ENCODE results near the gene FXYD3. TPM values are rescaled to one million over a fixed set of nuclear protein-coding genes. Genes with fewer than 3 reads are reported as not detected.
A peak's percentile ranks its signal among the peaks of the same experiment; 100 is the strongest.

The FXYD3 gene
- total RNA-seq (2016; rRNA removed; fragmentation: Illumina TruSeq; extraction: Trizol): not detected in 2 replicates
- not detected in 2 replicates for total RNA-seq (2016; cell fraction: cytosol; rRNA removed; fragmentation: Illumina TruSeq; extraction: Trizol; ENCODE audit: low read depth)
- total RNA-seq (2016; cell fraction: insoluble cytoplasmic fraction; rRNA removed; fragmentation: Illumina TruSeq; extraction: Trizol): not detected in 2 replicates
- not detected in 2 replicates for total RNA-seq (2016; cell fraction: membrane; rRNA removed; fragmentation: Illumina TruSeq; extraction: Trizol)
- not detected in 2 replicates for total RNA-seq (2016; cell fraction: nucleus; rRNA removed; fragmentation: Illumina TruSeq; extraction: Trizol)
- polyA plus RNA-seq (2011; rRNA removed): 4.9 and 5.5 TPM in 2 replicates
- polyA plus RNA-seq (2011; cell fraction: cytosol; rRNA removed): 2.7 and 4.0 TPM in 2 replicates
- 3.8 and 4.8 TPM in 2 replicates for polyA plus RNA-seq (2011; cell fraction: nucleus; rRNA removed)
- polyA plus RNA-seq (2012): 3.1 and 5.9 TPM in 2 replicates
- polyA plus RNA-seq (2016; cell fraction: cytosol; fragmentation: Illumina TruSeq; extraction: Trizol; ENCODE audit: low read depth): not detected in 2 replicates
- not detected in 2 replicates for polyA plus RNA-seq (2016; cell fraction: insoluble cytoplasmic fraction; fragmentation: Illumina TruSeq; extraction: Trizol; ENCODE audit: low read depth)
- polyA plus RNA-seq (2016; cell fraction: membrane; fragmentation: Illumina TruSeq; extraction: Trizol; ENCODE audit: low read depth): not detected in 2 replicates
- not detected in 2 replicates for polyA plus RNA-seq (2016; cell fraction: nucleus; fragmentation: Illumina TruSeq; extraction: Trizol; ENCODE audit: insufficient read depth, low read depth)
- 1.1 and 15.3 TPM in 2 replicates for polyA minus RNA-seq (2011; rRNA and poly(A)+ RNA removed; ENCODE audit: low replicate concordance)
- polyA minus RNA-seq (2011; cell fraction: cytosol; rRNA and poly(A)+ RNA removed): 0.99 TPM in 1 of 2 replicates, not detected in the other
- polyA minus RNA-seq (2011; cell fraction: nucleus; rRNA and poly(A)+ RNA removed): 2.6 TPM in 1 of 2 replicates, not detected in the other
- not detected for Bru-seq, nascent RNA
- BruChase-seq, experiment 1, labeled RNA remaining after a 6-hour chase: percentile 17 among the genes with signal in this experiment
- BruChase-seq, experiment 2, labeled RNA remaining after a 2-hour chase: percentile 5 among the genes with signal in this experiment
- long read RNA-seq, experiment 1, partial matches to known transcripts: 2 of 3 reads
- long read RNA-seq, experiment 1, other reads (novel, unspliced or antisense): 0 of 3 reads
- long read RNA-seq, experiment 2: 0 reads

GRCh38 chr19:35115177-35115951 is at the start of gene FXYD3:
TSS of gene FXYD3 (plus strand) at chr19:35115823. CDS start at chr19:35119377, 3,554 bp downstream.
- H3K9me3 ChIP-seq (ENCODE audit: low read length): no peaks in the 10 kb centered on the region
- intact Hi-C loops (cut with micrococcal nuclease; ENCODE audit: unreplicated experiment) (no loop called here), in situ Hi-C loops (cut with HindIII; ENCODE audit: extremely low pct_ligation_motif_present, low pct_unique_long_range_greater_than_20kb) (no loop called here)
- WGBS (ENCODE audit: low lambda C conversion rate): 38% methylated on average over 11 of the region's 14 CpGs
- H3K36me3 ChIP-seq (replicated peaks in 1 of 2; ENCODE audit: control insufficient read depth in 1 of 2, insufficient read depth in 2 of 2, low read length in 2 of 2): no peaks in the 10 kb centered on the region
- H3K4me1 ChIP-seq (ENCODE audit: insufficient read depth, low read length): peaks cover 94% of the 10 kb centered on the region
- TF ChIP-seq SRSF1 (optimal IDR thresholded peaks at IDR 0.05; ENCODE audit: low read depth, low read length) (peak; percentile 14), ZNF687 (CRISPR knock-in tag; IDR thresholded peaks at IDR 0.05) (peak; percentile 64), WIZ (CRISPR knock-in tag; IDR thresholded peaks at IDR 0.05) (0 out of 2 replicates have a peak, but pooled peaks have one; percentile 31), RARA (CRISPR knock-in tag; IDR thresholded peaks at IDR 0.05) (peak; percentile 24; the same call in 1 of the 2 replicates), SAP130 (CRISPR knock-in tag; IDR thresholded peaks at IDR 0.05; ENCODE audit: low read depth) (0 out of 2 replicates have a peak, but pooled peaks have one; percentile 1), ZIK1 (CRISPR knock-in tag; IDR thresholded peaks at IDR 0.05; ENCODE audit: borderline replicate concordance, low read depth) (no peak), STAT6 (CRISPR knock-in tag; IDR thresholded peaks at IDR 0.05; ENCODE audit: borderline replicate concordance) (no peak), ETV5 (CRISPR knock-in tag; IDR thresholded peaks at IDR 0.05; ENCODE audit: borderline replicate concordance) (peak; percentile 20; the same call in 1 of the 2 replicates), DMAP1 (CRISPR knock-in tag; IDR thresholded peaks at IDR 0.05) (no peak)
- peak within 1 kb of the TSS; percentile 72 for H3K4me2 ChIP-seq (ENCODE audit: low read depth, low read length)
- 0 out of 2 replicates have a peak within 1 kb of the TSS, but pooled peaks have one; percentile 3 for H3K9ac ChIP-seq (ENCODE audit: insufficient read depth, low read depth, low read length)
- DNase-seq (ENCODE audit: low spot score): no peak
- no peaks in the 10 kb centered on the region for H3K79me2 ChIP-seq (ENCODE audit: insufficient read depth, low read length)
- no peak within 1 kb of the TSS for H3K27ac ChIP-seq (ENCODE audit: extremely low read length, insufficient read depth, low read length)
- POLR2A ChIA-PET: no interaction called here
- CTCF ChIA-PET (ENCODE audit: low intra/inter-chr PET ratio, low total read pairs): interaction anchor here (1.9 kb wide), 1 partner anchor 20 kb away, joined by 11 read pairs; the partner anchor contains the start of gene LGI4
- H4K20me1 ChIP-seq (ENCODE audit: insufficient read depth, low read length): no peaks in the 10 kb centered on the region
- FAIRE-seq: no peak
- ATAC-seq: peak; percentile 29
- H3K27me3 ChIP-seq (ENCODE audit: control insufficient read depth in 1 of 2, insufficient read depth in 2 of 2, low read length in 2 of 2): 0 out of 5 replicates have a peak, but pooled peaks cover 0 to 6% of the 10 kb centered on the region in 2 experiments
- H3K4me3 ChIP-seq (replicated peaks in 1 of 3; ENCODE audit: insufficient read depth in 1 of 3, low read depth in 2 of 3, low read length in 3 of 3): peak within 1 kb of the TSS; percentile 26 to 64 (median 26); a peak in 5 of 6 replicates
- BruUV-seq (replicated peaks): no TSS peak
- no peak within 1 kb of the TSS for H2AFZ ChIP-seq (ENCODE audit: low read length)
